Measurements from ENCODE around the gene GPR52.

DNA sequence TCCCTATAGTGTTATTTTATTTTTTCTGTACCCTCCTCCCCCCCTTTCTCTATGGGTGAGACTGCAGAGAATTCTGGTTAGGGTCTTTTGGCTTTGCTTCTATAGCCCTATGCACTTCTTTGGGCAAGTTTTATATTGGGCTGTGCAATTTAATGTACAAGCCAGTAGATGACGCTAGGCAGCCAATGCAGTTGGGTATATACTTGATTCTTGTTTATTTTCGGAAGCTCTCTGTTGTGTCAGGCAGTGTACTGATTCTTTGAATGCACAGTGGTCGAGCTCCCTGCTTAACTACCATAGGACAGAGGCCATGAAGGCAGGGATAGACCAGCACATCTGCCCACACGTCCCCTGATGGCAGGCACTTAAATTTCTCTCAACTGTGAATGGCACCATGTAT is 34.1 kb upstream of the GPR52 start:
- TF ChIP-seq CTCF (IDR thresholded peaks at IDR 0.05) (peak in 2 of 3 experiments; percentile 14 to 19), POLR2A (IDR thresholded peaks at IDR 0.05) (no peak)

Data from testis (tissue), 2 donors.